Neuron (in vitro differentiated cells): ENCODE data around the gene IPO4.
"Not testable (repeated sequence)": the region's sequence is repeated elsewhere in the genome, so short reads cannot be mapped to it uniquely, and the experiment has no call there.

Source experiments
- H2AFZ ChIP-seq: one replicate; pipeline ENCODE4 v1.6.1; 2013; ENCODE audit warnings: low read depth, mild to moderate bottlenecking, inconsistent platforms, low read length, moderate library complexity
- H3K27me3 ChIP-seq: one replicate; pipeline ENCODE4 v1.6.1; 2013; ENCODE audit warnings: low read length; ENCODE audit not compliant: insufficient read depth
- H3K36me3 ChIP-seq: one replicate; pipeline ENCODE4 v1.6.1; 2013; ENCODE audit warnings: low read length; ENCODE audit not compliant: insufficient read depth
- H3K4me1 ChIP-seq: one replicate; pipeline ENCODE4 v1.6.1; 2013; ENCODE audit warnings: low read length; ENCODE audit not compliant: insufficient read depth
- H3K4me3 ChIP-seq: 2 replicates; pipeline ENCODE4 v1.5.1; 2013; ENCODE audit warnings: mild to moderate bottlenecking, low read length, moderate library complexity
- H3K9me3 ChIP-seq: one replicate; pipeline ENCODE4 v1.6.1; 2013; ENCODE audit warnings: low read length

Gene IPO4

DNA sequence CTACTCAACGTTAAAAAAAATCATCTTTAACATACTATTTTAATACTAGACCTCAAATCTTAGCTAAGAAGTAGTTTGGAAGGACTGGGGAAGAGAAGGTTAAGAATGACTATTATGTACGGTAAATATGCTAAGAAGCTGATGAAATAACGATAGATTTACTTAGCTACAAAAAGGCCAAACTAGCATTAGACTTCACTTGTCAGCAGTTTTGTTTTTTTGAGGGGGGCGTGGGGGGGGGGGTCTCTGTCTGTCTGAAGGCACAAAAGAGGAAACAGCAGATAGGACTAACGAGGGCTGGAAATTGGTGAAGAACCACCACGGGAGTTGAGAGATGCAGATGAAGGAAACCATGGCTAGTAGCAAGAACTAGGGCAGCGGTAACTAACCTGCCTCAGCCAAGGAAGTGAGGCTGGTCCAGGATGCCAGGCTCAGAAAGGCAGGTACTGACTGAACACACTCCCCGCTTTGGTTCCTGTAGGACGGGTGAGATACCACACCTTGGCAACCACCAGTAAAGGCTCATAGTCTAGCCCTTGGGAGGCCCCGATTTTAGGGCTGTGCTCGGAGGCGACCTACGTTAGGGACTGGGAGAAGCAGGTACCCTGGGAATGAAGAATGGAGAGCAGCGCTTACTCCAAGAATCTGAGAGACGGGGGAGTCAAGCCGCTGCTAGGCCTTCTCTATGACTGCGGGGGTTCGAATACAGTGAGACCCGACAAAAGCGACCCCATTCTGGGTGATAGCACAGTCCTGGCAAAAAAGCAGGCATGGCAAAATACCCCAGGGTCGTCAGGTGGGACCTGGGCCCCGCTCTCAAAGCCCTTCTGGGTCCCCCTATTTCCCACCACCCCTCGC is 42.9 kb upstream of the IPO4 start:
- no peaks in the 10 kb centered on the region for H3K9me3 ChIP-seq
- peak overlapping the region; percentile 23 for H2AFZ ChIP-seq
- peaks cover 22% of the 10 kb centered on the region for H3K4me1 ChIP-seq
- H3K36me3 ChIP-seq = peaks cover 24% of the 10 kb centered on the region
- no peaks in the 10 kb centered on the region for H3K27me3 ChIP-seq
- peak overlapping the region; percentile 67 for H3K4me3 ChIP-seq

DNA sequence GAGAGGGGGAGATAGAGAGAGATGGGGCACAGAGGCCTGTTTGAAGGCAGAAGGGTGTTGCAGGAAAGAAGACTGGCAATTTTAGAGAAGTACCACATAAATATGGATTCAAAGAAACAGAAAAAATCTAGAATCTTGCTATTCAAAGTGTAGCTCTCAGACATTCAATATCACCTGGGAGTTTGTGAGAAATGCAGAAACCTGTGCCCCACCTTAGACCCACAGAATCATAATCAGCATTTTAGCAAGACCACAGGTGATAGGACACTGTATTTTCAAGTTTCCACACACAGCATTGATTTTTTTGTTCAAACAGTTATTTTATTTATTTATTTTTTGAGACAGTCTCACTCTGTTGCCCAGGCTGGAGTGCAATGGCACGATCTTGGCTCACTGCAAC is 40.3 kb upstream of the IPO4 start:
- no peak overlapping the region for H2AFZ ChIP-seq
- H3K27me3 ChIP-seq = no peaks in the 10 kb centered on the region
- H3K36me3 ChIP-seq = peaks cover 10% of the 10 kb centered on the region
- H3K4me3 ChIP-seq = no peak overlapping the region
- no peaks in the 10 kb centered on the region for H3K9me3 ChIP-seq
- H3K4me1 ChIP-seq = peaks cover 20% of the 10 kb centered on the region

DNA sequence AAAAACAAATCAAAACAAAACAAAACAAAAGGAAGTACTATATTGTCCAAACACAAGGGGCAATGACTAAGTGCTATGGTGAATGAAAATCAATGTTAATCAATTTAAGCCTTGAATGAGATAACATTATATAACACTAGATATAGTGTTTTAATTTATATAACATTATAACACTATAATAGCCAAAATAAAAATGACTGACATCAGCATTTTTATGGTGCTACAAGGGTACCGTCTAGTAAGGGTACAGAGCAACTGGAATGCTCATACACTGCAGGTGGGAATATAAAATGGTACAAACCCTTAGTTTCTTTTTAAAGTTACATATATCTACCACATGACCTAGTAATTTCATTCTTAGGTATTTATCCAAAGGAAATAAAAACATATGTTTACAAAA is 37.9 kb upstream of the IPO4 start:
- Histone ChIP-seq H3K9me3 (no peaks in the 10 kb centered on the region), H3K4me3 (no peak overlapping the region), H3K27me3 (no peaks in the 10 kb centered on the region), H3K36me3 (peaks cover 10% of the 10 kb centered on the region), H2AFZ (no peak overlapping the region), H3K4me1 (peaks cover 7% of the 10 kb centered on the region)

DNA sequence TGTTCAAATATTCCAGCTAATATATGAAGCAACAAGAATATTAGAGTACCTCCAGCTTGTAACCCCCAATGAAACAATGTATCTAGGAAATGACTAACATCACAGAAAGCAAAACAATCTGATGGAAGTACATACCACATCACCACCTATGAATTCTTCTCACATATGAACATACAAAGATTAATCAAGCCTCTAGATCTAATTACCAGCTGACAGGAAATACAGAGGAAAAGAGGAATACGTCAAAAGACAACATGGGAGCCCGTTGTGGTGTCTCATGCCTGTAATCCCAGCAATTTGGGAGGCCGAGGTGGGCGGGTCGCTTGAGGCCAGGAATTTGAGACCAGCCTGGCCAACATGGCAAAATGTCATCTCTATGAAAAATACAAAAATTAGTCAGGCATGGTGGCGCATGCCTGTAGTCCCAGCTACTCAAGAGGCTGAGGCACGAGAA is 36.0 kb upstream of the IPO4 start:
- Histone ChIP-seq H3K4me3 (no peak overlapping the region), H3K9me3 (no peaks in the 10 kb centered on the region), H3K4me1 (no peaks in the 10 kb centered on the region), H3K36me3 (peaks cover 10% of the 10 kb centered on the region), H2AFZ (no peak overlapping the region), H3K27me3 (no peaks in the 10 kb centered on the region)

DNA sequence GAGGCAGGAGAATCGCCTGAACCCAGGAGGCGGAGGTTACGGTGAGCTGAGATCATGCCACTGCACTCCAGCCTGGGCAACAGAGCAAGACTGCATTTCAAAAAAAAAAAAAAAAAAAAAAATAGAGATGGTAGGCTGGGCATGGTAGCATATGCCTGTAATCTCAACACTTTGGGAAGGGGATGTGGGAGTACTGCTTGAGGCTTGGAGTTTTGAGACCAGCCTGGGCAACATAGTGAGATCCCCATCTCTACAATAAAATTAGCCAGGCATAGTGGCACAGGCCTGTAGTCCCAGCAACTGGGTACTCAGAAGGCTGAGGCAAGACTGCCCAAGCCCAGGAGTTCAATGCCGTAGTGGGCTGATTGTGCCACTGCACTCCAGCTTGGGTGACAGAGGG is 34.4 kb upstream of the IPO4 start:
- H3K4me3 ChIP-seq, H3K36me3 ChIP-seq, H3K9me3 ChIP-seq, H3K27me3 ChIP-seq, H3K4me1 ChIP-seq, H2AFZ ChIP-seq: not testable (repeated sequence)

DNA sequence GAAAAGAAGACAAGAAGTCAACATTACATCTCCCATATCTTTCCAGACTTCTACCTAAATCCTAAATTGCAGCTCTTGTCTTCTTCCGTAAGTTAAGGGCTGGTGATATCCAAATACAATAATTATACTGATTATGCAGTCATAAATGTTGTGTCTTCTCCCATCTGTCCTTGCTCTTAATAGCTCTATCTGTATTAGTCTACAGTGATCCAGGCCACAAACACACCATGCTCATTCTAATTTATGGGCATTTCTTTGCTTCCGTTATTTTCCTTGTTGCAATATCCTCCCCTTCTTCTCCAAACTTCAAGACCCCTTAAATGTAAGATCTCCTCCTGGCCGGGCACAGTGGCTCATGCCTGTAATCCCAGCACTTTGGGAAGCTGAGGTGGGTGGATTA is 30.9 kb upstream of the IPO4 start:
- no peaks in the 10 kb centered on the region for H3K9me3 ChIP-seq
- H3K27me3 ChIP-seq = no peaks in the 10 kb centered on the region
- no peak overlapping the region for H3K4me3 ChIP-seq
- peaks cover 5% of the 10 kb centered on the region for H3K4me1 ChIP-seq
- no peak overlapping the region for H2AFZ ChIP-seq
- H3K36me3 ChIP-seq = peaks cover 7% of the 10 kb centered on the region

DNA sequence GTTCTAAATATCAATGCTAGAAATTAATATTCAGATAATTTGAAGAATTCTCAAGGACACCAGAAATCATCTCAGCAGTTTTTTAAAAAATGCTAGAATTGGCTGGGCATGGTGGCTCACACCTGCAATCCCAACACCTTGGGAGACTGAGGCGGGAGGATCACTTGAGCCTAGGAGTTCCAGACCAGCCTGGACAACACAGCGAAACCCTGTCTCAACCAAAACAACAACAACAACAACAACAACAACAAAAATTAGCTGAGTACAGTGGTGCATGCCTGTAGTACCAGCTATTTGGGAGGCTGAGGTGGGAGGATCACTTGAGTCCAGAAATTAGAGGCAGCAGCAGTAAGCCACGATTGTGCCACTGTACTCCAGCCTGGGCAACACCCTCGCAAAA is 30.5 kb upstream of the IPO4 start:
- Histone ChIP-seq H3K4me1 (peaks cover 9% of the 10 kb centered on the region), H3K36me3 (peaks cover 7% of the 10 kb centered on the region), H3K9me3 (no peaks in the 10 kb centered on the region), H3K4me3 (no peak overlapping the region), H3K27me3 (no peaks in the 10 kb centered on the region), H2AFZ (no peak overlapping the region)

DNA sequence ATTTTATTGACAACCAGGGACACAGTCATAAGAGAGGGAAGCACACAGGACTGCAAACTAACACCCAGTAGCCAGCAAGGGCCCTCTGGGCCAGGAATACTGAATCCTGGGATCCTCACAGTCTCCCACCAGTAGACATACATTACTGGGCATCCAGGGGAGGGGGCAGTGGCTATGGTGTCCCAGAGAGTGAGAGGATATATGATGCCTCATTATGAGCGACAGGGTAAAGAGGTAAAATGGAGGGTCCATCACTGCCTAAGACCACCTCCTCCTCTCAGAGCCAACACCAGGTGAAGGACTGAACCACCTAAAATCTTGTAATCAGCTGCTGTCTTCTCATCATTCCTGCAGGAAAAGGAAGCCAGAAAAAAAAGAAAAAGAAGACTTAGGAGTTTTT is 28.3 kb upstream of the IPO4 start:
- not testable (repeated sequence) for H3K9me3 ChIP-seq, H3K36me3 ChIP-seq, H2AFZ ChIP-seq, H3K27me3 ChIP-seq, H3K4me3 ChIP-seq
- H3K4me1 ChIP-seq = peaks cover 20% of the 10 kb centered on the region

DNA sequence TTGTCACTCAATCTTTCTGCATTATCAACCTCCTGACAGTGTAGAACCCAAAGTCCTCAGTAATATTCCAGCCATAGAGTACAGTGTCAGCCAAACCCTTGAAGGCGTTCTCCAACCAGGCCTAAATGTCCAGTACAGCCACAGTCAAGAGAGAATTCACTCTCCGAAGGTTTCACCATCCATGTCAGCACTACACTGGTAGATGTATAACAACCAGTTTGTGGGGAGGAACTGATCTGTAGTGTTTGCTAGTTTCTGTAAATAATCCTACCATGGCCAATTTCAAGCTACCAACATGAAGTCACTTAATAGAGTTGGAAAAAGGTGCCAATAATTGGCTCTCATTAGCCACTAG is 27.7 kb upstream of the IPO4 start:
- Histone ChIP-seq H2AFZ (no peak overlapping the region), H3K9me3 (no peaks in the 10 kb centered on the region), H3K4me1 (peaks cover 20% of the 10 kb centered on the region), H3K27me3 (no peaks in the 10 kb centered on the region), H3K4me3 (peak overlapping the region; percentile 73), H3K36me3 (peaks cover 12% of the 10 kb centered on the region)

DNA sequence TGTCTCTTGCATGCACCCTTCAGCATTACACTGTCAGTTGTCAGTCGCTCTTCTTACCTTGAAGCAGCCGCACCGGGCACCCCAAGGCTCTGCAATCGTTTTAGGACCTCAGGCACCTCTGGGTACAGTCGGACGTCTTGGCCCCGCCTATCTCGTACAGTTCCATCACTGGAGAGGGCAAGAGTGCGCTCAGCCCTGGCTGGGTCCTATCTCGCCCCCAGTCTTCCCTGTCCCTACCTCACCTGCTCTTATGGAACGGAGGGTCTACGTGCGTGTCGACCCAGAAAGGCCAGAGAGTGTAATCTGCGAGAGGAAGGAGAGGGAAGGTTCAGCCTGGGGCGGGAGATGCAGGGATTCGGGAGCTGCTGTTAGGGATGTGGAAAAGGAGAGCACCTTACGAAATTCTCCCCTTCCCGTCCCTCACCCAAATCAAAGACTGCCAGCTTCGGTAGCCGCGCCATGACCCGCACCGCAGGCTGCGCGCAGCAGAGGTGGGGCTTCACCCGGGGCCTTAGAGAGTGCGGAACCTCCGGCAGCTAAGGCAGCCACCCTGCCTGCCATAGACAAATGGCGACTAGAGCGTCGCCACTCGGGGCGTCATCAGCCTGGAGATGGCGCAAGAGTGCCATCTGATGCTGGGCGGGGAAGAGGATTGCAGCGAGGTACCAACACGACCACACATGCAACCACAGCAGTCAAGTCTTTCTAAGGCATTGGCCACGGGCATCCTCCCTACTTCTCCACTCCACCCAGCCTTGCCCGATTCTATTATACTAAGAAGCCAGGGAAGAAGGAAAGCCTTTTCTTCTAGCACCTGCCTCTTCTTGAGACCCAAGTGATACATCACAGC is 27.1 kb upstream of the IPO4 start, which contains the start of gene MDP1:
MDP1 (minus strand) TSS at position 572 of the 850 bp plus-strand sequence; CDS start at position 461, 111 bp downstream.
- H3K27me3 ChIP-seq = no peaks in the 10 kb centered on the region
- peaks cover 14% of the 10 kb centered on the region for H3K36me3 ChIP-seq
- no peaks in the 10 kb centered on the region for H3K9me3 ChIP-seq
- peaks cover 20% of the 10 kb centered on the region for H3K4me1 ChIP-seq
- peak within 1 kb of the TSS; percentile 73 for H3K4me3 ChIP-seq
- H2AFZ ChIP-seq = peak within 1 kb of the TSS; percentile 7

DNA sequence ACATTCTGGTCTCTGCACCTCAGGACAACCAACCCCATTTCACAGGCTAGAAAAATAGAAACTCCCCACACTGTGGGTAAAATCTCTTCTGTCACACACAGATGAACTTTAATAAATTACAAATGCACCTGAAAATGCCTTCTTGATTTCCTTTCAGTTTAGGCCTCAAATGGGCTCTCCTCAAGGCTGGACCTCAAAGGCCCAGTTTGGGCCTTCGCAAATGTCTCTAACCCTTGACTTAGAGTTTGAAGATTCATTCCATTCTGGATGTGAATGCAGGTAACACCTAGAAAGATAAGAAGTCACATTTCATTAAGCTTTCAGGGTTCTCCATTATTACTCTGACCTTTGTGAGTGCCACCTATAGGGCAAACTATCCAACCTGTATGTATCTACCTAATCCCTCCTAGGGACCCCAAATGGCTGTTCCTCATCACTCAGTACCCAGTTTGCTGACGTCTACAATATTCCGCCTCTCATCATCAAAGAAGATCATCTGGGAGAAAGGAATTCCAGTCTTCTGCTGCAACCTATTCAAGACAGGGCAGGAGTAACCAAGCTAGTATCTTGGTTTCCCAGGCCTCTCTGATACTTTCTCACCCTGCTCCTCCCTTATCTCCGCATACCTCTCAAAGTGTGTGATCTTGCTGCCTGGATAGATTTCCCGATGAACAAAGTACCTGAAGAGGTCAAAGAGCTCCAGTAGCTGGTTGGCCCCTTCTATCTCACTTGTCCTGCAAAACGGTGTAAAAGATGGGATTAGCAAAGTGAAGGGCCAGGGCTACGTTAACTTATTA is 25.4 kb upstream of the IPO4 start:
- Histone ChIP-seq H3K36me3 (peaks cover 30% of the 10 kb centered on the region), H3K4me1 (peaks cover 20% of the 10 kb centered on the region), H3K9me3 (no peaks in the 10 kb centered on the region), H2AFZ (no peak overlapping the region), H3K27me3 (no peaks in the 10 kb centered on the region), H3K4me3 (peak overlapping the region; percentile 78)

DNA sequence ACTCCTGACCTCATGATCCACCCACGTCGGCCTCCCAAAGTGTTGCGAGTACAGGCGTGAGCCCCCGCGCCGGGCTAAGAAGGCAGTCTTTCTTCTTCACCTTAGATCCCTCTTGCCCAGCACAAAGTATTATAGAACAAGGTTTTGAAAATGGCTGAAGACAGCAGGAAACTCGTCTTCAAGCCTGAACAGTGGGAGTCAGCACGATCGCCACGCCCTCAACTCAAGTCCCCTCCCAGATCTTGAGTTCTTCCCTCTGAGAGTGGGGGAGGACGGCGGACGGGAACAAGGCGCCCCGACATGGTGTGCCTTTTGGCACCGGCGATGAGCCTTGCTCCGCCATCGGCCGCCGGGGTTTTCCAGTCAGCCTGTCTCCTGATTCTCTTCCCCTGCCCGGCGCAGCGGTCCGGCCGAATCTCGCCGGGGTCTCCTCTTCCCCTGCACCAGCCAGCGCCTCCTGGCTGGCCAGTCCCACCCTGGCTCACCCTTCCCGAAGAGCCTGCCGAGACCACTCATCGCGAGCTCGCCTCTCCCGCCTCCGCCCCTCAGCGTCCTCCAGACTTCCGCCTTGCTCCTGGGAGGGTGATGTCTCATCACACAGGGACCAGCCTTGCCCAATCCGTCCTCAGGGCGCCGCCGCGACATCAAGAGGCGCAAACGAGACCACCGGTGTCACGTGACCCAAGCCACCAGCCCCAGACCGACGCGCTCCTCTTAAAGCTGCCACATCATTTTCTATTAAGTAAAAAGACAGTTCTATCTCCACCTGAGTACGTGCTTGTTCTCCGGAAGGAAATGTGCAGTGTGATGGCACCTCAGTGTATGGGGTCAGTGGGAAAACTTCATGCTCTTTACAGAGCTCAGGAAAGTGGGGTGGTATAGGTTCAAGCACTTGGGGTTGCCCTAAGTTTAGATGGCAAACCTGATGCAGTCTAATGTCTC is 24.6 kb upstream of the IPO4 start, which contains the start of gene CHMP4A:
CHMP4A (minus strand) TSS at position 565 of the 942 bp plus-strand sequence; CDS start at position 516, 49 bp downstream.
- H3K27me3 ChIP-seq = no peaks in the 10 kb centered on the region
- peaks cover 35% of the 10 kb centered on the region for H3K36me3 ChIP-seq
- peak within 1 kb of the TSS; percentile 78 for H3K4me3 ChIP-seq
- H3K9me3 ChIP-seq = no peaks in the 10 kb centered on the region
- peak within 1 kb of the TSS; percentile 21 for H2AFZ ChIP-seq
- peaks cover 20% of the 10 kb centered on the region for H3K4me1 ChIP-seq
